Neural cell (in vitro differentiated cells): ENCODE data around the gene KLHDC3. TPM values are rescaled to one million over a fixed set of nuclear protein-coding genes. Genes with fewer than 3 reads are reported as not detected.

Source experiments
- H2AFZ ChIP-seq: fragments of 200-600, 300-800 bp; sonication (generic), shearing (Covaris generic); 2 replicates; pipeline ENCODE4 v1.6.0; 2014; ENCODE audit warnings: low read depth, mild to moderate bottlenecking, antibody characterized with exemption, low read length, moderate library complexity
- H3F3A ChIP-seq: fragments of 200-600 bp; shearing (Covaris generic); 2 replicates; pipeline ENCODE4 v1.6.1; 2016; ENCODE audit warnings: mild to moderate bottlenecking, moderate library complexity, mixed read lengths, antibody characterized with exemption, low read length; ENCODE audit not compliant: insufficient read depth, poor library complexity, severe bottlenecking
- H3K27ac ChIP-seq: fragments of 200-600, 300-800 bp; sonication (generic), shearing (Covaris generic); 2 replicates; pipeline ENCODE4 v1.5.1; 2014; ENCODE audit warnings: mild to moderate bottlenecking, low read length, moderate library complexity
- H3K27me3 ChIP-seq: fragments of 300-800, 200-600 bp; sonication (generic), shearing (Covaris generic); 2 replicates; pipeline ENCODE4 v1.6.0; 2014; ENCODE audit warnings: mild to moderate bottlenecking, low read depth, low read length, moderate library complexity; ENCODE audit not compliant: insufficient read depth
- H3K36me3 ChIP-seq: fragments of 300-800, 200-600 bp; sonication (generic), shearing (Covaris generic); 2 replicates; pipeline ENCODE4 v1.5.1; 2014; ENCODE audit warnings: mild to moderate bottlenecking, antibody characterized with exemption, low read length, moderate library complexity; ENCODE audit not compliant: insufficient read depth
- H3K4me2 ChIP-seq: fragments of 300-800, 200-600 bp; sonication (generic), shearing (Covaris generic); 2 replicates; pipeline ENCODE4 v1.6.0; 2014; ENCODE audit warnings: mild to moderate bottlenecking, low read length
- H3K4me3 ChIP-seq: fragments of 300-800, 200-600 bp; sonication (generic), shearing (Covaris generic); 2 replicates; pipeline ENCODE4 v1.5.1; 2014; ENCODE audit warnings: mild to moderate bottlenecking, low read length, moderate library complexity
- H3K79me2 ChIP-seq: fragments of 200-600 bp; shearing (Covaris generic); replicated peaks from 2 replicates; pipeline ENCODE4 v1.6.0; 2014; ENCODE audit warnings: mild to moderate bottlenecking, low read length, moderate library complexity; ENCODE audit not compliant: insufficient read depth
- H3K9ac ChIP-seq: fragments of 300-800, 200-600 bp; sonication (generic), shearing (Covaris generic); 2 replicates; pipeline ENCODE4 v1.6.1; 2016; ENCODE audit warnings: mild to moderate bottlenecking, low read length, mixed read lengths
- H3K9me2 ChIP-seq: fragments of 200-600 bp; shearing (Covaris generic); 2 replicates; pipeline ENCODE4 v1.6.1; 2016; ENCODE audit warnings: mild to moderate bottlenecking, low read length, mixed read lengths; ENCODE audit not compliant: insufficient read depth
- H3K9me3 ChIP-seq: fragments of 200-600, 300-800 bp; sonication (generic), shearing (Covaris generic); 2 replicates; pipeline ENCODE4 v1.6.1; 2016; ENCODE audit warnings: mild to moderate bottlenecking, mixed run types, low read length, moderate library complexity, mixed read lengths
- H4K20me1 ChIP-seq: fragments of 200-600 bp; shearing (Covaris generic); 2 replicates; pipeline ENCODE4 v1.6.1; 2016; ENCODE audit warnings: mild to moderate bottlenecking, mixed run types; ENCODE audit not compliant: insufficient read depth
- EP300 ChIP-seq: fragments of 450-650 bp; conservative IDR thresholded peaks from 2 replicates; pipeline ENCODE4 v1.6.1; 2014; ENCODE audit warnings: antibody characterized with exemption, mild to moderate bottlenecking, moderate library complexity; ENCODE audit not compliant: poor library complexity, severe bottlenecking
- EZH2 ChIP-seq: fragments of 200-600, 300-800 bp; shearing (Covaris generic), sonication (generic); IDR thresholded peaks from 2 replicates; pipeline ENCODE4 v1.6.1; 2014; ENCODE audit warnings: antibody characterized with exemption, low read length, borderline replicate concordance, mild to moderate bottlenecking; ENCODE audit not compliant: insufficient read depth, poor library complexity, severe bottlenecking
- MXI1 ChIP-seq: fragments of 450-650 bp; conservative IDR thresholded peaks from 2 replicates; pipeline ENCODE4 v1.6.1; 2014; ENCODE audit warnings: antibody characterized with exemption, mild to moderate bottlenecking; ENCODE audit not compliant: poor library complexity, severe bottlenecking
- POLR2AphosphoS5 ChIP-seq: IDR thresholded peaks from 2 replicates; pipeline ENCODE4 v1.6.1; 2012
- RAD21 ChIP-seq: fragments of 450-650 bp; conservative IDR thresholded peaks from 2 replicates; pipeline ENCODE4 v1.6.1; 2014; ENCODE audit warnings: antibody characterized with exemption, mild to moderate bottlenecking, moderate library complexity
- SMC3 ChIP-seq: fragments of 450-650 bp; conservative IDR thresholded peaks from 2 replicates; pipeline ENCODE4 v1.6.1; 2014; ENCODE audit warnings: antibody characterized with exemption, mild to moderate bottlenecking, moderate library complexity; ENCODE audit not compliant: poor library complexity
- TAF1 ChIP-seq: IDR thresholded peaks from 2 replicates; pipeline ENCODE4 v1.6.1; 2012; ENCODE audit warnings: low read depth
- polyA plus RNA-seq: library from polyadenylated mRNA; depleted of rRNA; stranded (reverse); fragments of >200 nt; gene quantifications from 2 replicates; pipeline ENCODE4 v1.2.3, GENCODE V29; 2014
- TF ChIP-seq, protein P1 (sequence below): fragments of 450-650 bp; IDR thresholded peaks from 2 replicates; pipeline ENCODE4 v1.5.1; 2014; ENCODE audit warnings: antibody characterized with exemption, mild to moderate bottlenecking, moderate library complexity; ENCODE audit not compliant: poor library complexity, severe bottlenecking
- TF ChIP-seq, protein P2 (sequence below): IDR thresholded peaks from 2 replicates; pipeline ENCODE4 v1.6.1; 2012; ENCODE audit warnings: borderline replicate concordance

KLHDC3 gene
- polyA plus RNA-seq, 1 donor from 2014 or later, result 232 TPM

DNA sequence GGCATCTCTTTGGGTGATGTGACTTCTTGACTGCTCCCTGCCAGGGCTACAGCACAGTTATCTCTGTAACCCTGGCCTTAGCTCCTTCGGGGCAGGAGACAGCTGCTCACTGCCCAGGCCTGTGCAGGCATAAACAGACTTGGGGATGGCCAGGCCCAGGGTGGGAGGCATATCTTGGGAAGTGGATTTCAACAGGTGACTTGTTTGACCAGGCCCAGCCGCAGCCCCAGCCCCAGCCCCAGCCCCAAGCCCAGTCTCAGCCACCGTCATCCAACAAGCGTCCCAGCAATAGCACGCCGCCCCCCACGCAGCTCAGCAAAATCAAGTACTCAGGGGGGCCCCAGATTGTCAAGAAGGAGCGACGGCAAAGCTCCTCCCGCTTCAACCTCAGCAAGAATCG lies 7.8 kb upstream of the KLHDC3 start:
- TF ChIP-seq, protein P1, sequence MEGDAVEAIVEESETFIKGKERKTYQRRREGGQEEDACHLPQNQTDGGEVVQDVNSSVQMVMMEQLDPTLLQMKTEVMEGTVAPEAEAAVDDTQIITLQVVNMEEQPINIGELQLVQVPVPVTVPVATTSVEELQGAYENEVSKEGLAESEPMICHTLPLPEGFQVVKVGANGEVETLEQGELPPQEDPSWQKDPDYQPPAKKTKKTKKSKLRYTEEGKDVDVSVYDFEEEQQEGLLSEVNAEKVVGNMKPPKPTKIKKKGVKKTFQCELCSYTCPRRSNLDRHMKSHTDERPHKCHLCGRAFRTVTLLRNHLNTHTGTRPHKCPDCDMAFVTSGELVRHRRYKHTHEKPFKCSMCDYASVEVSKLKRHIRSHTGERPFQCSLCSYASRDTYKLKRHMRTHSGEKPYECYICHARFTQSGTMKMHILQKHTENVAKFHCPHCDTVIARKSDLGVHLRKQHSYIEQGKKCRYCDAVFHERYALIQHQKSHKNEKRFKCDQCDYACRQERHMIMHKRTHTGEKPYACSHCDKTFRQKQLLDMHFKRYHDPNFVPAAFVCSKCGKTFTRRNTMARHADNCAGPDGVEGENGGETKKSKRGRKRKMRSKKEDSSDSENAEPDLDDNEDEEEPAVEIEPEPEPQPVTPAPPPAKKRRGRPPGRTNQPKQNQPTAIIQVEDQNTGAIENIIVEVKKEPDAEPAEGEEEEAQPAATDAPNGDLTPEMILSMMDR, result no peak
- TF ChIP-seq TAF1 (no peak), EP300 (no peak), EZH2 (no peak), MXI1 (no peak), SMC3 (no peak), RAD21 (no peak), POLR2AphosphoS5 (no peak)
- TF ChIP-seq, protein P2, sequence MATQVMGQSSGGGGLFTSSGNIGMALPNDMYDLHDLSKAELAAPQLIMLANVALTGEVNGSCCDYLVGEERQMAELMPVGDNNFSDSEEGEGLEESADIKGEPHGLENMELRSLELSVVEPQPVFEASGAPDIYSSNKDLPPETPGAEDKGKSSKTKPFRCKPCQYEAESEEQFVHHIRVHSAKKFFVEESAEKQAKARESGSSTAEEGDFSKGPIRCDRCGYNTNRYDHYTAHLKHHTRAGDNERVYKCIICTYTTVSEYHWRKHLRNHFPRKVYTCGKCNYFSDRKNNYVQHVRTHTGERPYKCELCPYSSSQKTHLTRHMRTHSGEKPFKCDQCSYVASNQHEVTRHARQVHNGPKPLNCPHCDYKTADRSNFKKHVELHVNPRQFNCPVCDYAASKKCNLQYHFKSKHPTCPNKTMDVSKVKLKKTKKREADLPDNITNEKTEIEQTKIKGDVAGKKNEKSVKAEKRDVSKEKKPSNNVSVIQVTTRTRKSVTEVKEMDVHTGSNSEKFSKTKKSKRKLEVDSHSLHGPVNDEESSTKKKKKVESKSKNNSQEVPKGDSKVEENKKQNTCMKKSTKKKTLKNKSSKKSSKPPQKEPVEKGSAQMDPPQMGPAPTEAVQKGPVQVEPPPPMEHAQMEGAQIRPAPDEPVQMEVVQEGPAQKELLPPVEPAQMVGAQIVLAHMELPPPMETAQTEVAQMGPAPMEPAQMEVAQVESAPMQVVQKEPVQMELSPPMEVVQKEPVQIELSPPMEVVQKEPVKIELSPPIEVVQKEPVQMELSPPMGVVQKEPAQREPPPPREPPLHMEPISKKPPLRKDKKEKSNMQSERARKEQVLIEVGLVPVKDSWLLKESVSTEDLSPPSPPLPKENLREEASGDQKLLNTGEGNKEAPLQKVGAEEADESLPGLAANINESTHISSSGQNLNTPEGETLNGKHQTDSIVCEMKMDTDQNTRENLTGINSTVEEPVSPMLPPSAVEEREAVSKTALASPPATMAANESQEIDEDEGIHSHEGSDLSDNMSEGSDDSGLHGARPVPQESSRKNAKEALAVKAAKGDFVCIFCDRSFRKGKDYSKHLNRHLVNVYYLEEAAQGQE, result no peak
- Histone ChIP-seq H3K27me3 (no peaks in the 10 kb centered on the region), H3K79me2 (no peaks in the 10 kb centered on the region), H3K27ac (no peak overlapping the region), H3K9me2 (no peaks in the 10 kb centered on the region), H3K4me2 (no peak overlapping the region), H3K9ac (no peak overlapping the region), H3K36me3 (no peaks in the 10 kb centered on the region), H3K4me3 (no peak overlapping the region), H4K20me1 (no peaks in the 10 kb centered on the region), H3F3A (no peaks in the 10 kb centered on the region), H2AFZ (no peak overlapping the region), H3K9me3 (no peaks in the 10 kb centered on the region)

DNA sequence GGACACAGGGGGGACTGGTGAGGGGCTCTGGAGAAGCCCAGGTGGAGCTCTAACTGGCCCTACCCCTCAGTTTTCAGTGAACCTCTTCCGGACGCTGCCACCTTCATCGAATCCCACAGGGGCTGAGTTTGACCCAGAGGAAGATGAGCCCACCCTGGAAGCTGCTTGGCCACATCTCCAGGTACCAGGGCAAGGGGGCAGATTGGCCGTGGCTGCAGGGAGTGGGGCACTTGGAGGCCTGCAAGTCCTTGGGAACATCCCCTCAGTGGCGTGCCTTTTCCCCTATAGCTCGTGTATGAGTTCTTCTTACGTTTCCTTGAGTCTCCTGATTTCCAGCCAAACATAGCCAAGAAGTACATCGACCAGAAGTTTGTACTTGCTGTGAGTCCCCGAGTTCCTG lies 6.9 kb upstream of the KLHDC3 start:
- Histone ChIP-seq H3K9ac (no peak overlapping the region), H3K4me3 (no peak overlapping the region), H3K9me3 (no peaks in the 10 kb centered on the region), H2AFZ (no peak overlapping the region), H3K27me3 (no peaks in the 10 kb centered on the region), H3K9me2 (no peaks in the 10 kb centered on the region), H3K27ac (no peak overlapping the region), H3K79me2 (no peaks in the 10 kb centered on the region), H3K4me2 (no peak overlapping the region), H4K20me1 (no peaks in the 10 kb centered on the region), H3F3A (no peaks in the 10 kb centered on the region), H3K36me3 (no peaks in the 10 kb centered on the region)
- TF ChIP-seq MXI1, result no peak
- no peak for TF ChIP-seq SMC3
- TF ChIP-seq EP300, result no peak
- TF ChIP-seq, protein P1, result no peak
- no peak for TF ChIP-seq RAD21
